H9 (cell line): Measurements from ENCODE around the gene ABTB1. TPM values are rescaled to one million over a fixed set of nuclear protein-coding genes. Genes with fewer than 3 reads are reported as not detected.

Experiments
- DNase-seq: peaks from one replicate; pipeline ENCODE4 v3.0.0-alpha.2; 2017
- H2AFZ ChIP-seq: one replicate; pipeline ENCODE4 v1.6.1; 2013; ENCODE audit warnings: mild to moderate bottlenecking, low read length, control low read depth, moderate library complexity
- H2AK5ac ChIP-seq: 2 replicates; pipeline ENCODE4 v1.6.1; 2013; ENCODE audit warnings: low read length, control low read depth, mixed read lengths; ENCODE audit not compliant: insufficient read length
- H2BK120ac ChIP-seq: one replicate; pipeline ENCODE4 v1.6.1; 2013; ENCODE audit warnings: low read depth, mild to moderate bottlenecking, low read length, control low read depth, inconsistent platforms; ENCODE audit not compliant: poor library complexity, severe bottlenecking
- H2BK12ac ChIP-seq: 2 replicates; pipeline ENCODE4 v1.6.1; 2013; ENCODE audit warnings: low read length, control low read depth, mixed read lengths, low read depth; ENCODE audit not compliant: insufficient read length
- H2BK15ac ChIP-seq: 2 replicates; pipeline ENCODE4 v1.6.1; 2013; ENCODE audit warnings: low read depth, low read length, control low read depth
- H2BK20ac ChIP-seq: one replicate; pipeline ENCODE4 v1.6.1; 2013; ENCODE audit warnings: low read depth, mild to moderate bottlenecking, low read length, control low read depth, inconsistent platforms; ENCODE audit not compliant: poor library complexity, severe bottlenecking
- H2BK5ac ChIP-seq: 2 replicates; pipeline ENCODE4 v1.6.1; 2013; ENCODE audit warnings: low read length, control low read depth, mixed read lengths; ENCODE audit not compliant: insufficient read length
- H3K14ac ChIP-seq: 2 replicates; pipeline ENCODE4 v1.6.1; 2013; ENCODE audit warnings: low read length, control low read depth; ENCODE audit not compliant: insufficient read depth
- H3K18ac ChIP-seq: 2 replicates; pipeline ENCODE4 v1.6.1; 2013; ENCODE audit warnings: low read depth, mild to moderate bottlenecking, mixed read lengths, low read length, control low read depth; ENCODE audit not compliant: insufficient read length
- H3K23ac ChIP-seq: 2 replicates; pipeline ENCODE4 v1.6.1; 2013; ENCODE audit warnings: low read length, control low read depth, mixed read lengths, low read depth; ENCODE audit not compliant: insufficient read length
- H3K23me2 ChIP-seq: 2 replicates; pipeline ENCODE4 v1.6.1; 2013; ENCODE audit warnings: low read depth, mild to moderate bottlenecking, mixed read lengths, low read length, control low read depth; ENCODE audit not compliant: insufficient read length, poor library complexity, severe bottlenecking
- H3K27ac ChIP-seq: 2 replicates; pipeline ENCODE4 v1.5.1; 2013; ENCODE audit warnings: low read length, control low read depth, mixed read lengths, low read depth; ENCODE audit not compliant: insufficient read length
- H3K27me3 ChIP-seq: 2 replicates; pipeline ENCODE4 v1.6.1; 2013; ENCODE audit warnings: low read length, control low read depth, inconsistent platforms; ENCODE audit not compliant: insufficient read depth
- H3K4ac ChIP-seq: 2 replicates; pipeline ENCODE4 v1.6.1; 2013; ENCODE audit warnings: low read depth, mild to moderate bottlenecking, control low read depth, inconsistent platforms, low read length, moderate library complexity
- H3K4me1 ChIP-seq: 2 replicates; pipeline ENCODE4 v1.6.1; 2013; ENCODE audit warnings: low read length, control low read depth, inconsistent platforms; ENCODE audit not compliant: insufficient read depth
- H3K4me2 ChIP-seq: 2 replicates; pipeline ENCODE4 v1.6.1; 2013; ENCODE audit warnings: low read length, control low read depth, mixed read lengths; ENCODE audit not compliant: insufficient read length, insufficient read depth
- H3K56ac ChIP-seq: 2 replicates; pipeline ENCODE4 v1.6.1; 2013; ENCODE audit warnings: low read depth, mild to moderate bottlenecking, mixed read lengths, low read length, control low read depth; ENCODE audit not compliant: insufficient read length
- H3K79me1 ChIP-seq: 2 replicates; pipeline ENCODE4 v1.6.1; 2013; ENCODE audit warnings: low read depth, mild to moderate bottlenecking, moderate library complexity, low read length, control low read depth, inconsistent platforms; ENCODE audit not compliant: insufficient read depth, poor library complexity, severe bottlenecking
- H3K79me2 ChIP-seq: 2 replicates; pipeline ENCODE4 v1.6.1; 2013; ENCODE audit warnings: low read length, control low read depth, inconsistent platforms; ENCODE audit not compliant: insufficient read depth
- H3K9ac ChIP-seq: 2 replicates; pipeline ENCODE4 v1.6.1; 2013; ENCODE audit warnings: low read length, control low read depth, mixed read lengths; ENCODE audit not compliant: insufficient read length; ENCODE audit errors: extremely low read depth
- H3K9me3 ChIP-seq: one replicate; pipeline ENCODE4 v1.6.1; 2013; ENCODE audit warnings: low read depth, low read length, inconsistent platforms; ENCODE audit not compliant: control insufficient read depth
- H3T11ph ChIP-seq: one replicate; pipeline ENCODE4 v1.6.1; 2013; ENCODE audit warnings: mild to moderate bottlenecking, low read length, control low read depth, inconsistent platforms
- H4K20me1 ChIP-seq: one replicate; pipeline ENCODE4 v1.6.1; 2013; ENCODE audit not compliant: control insufficient read depth, insufficient read length, insufficient read depth
- H4K5ac ChIP-seq: 2 replicates; pipeline ENCODE4 v1.6.1; 2013; ENCODE audit warnings: low read depth, mild to moderate bottlenecking, mixed read lengths, low read length, control low read depth; ENCODE audit not compliant: insufficient read length
- H4K8ac ChIP-seq: replicated peaks from 2 replicates; pipeline ENCODE4 v1.6.1; 2013; ENCODE audit warnings: low read length, control low read depth, mixed read lengths, low read depth; ENCODE audit not compliant: insufficient read length
- H4K91ac ChIP-seq: 2 replicates; pipeline ENCODE4 v1.6.1; 2013; ENCODE audit warnings: low read depth, mild to moderate bottlenecking, moderate library complexity, mixed read lengths, low read length, control low read depth; ENCODE audit not compliant: insufficient read length
- H3K27ac Mint-ChIP-seq, 3 experiments: 2 replicates in 2 of 3; 3 replicates in 1 of 3; pipeline ENCODE4 v1.8.0; 2020 to 2021; ENCODE audit warnings: mixed read lengths in 3 of 3, mild to moderate bottlenecking in 1 of 3, moderate library complexity in 1 of 3
- H3K27me3 Mint-ChIP-seq: 2 replicates; pipeline ENCODE4 v1.8.0; 2021; ENCODE audit warnings: low read depth, mild to moderate bottlenecking, moderate library complexity, mixed read lengths
- H3K36me3 Mint-ChIP-seq, 3 experiments: 2 replicates in 2 of 3; 3 replicates in 1 of 3; pipeline ENCODE4 v1.8.0; 2020 to 2021; ENCODE audit warnings: low read depth in 3 of 3, mixed read lengths in 3 of 3; ENCODE audit not compliant: insufficient read depth in 1 of 3
- H3K4me1 Mint-ChIP-seq, 2 experiments: 2 replicates each; pipeline ENCODE4 v1.8.0; 2020; ENCODE audit warnings: mixed read lengths in 2 of 2
- H3K4me3 Mint-ChIP-seq, 2 experiments: 2 replicates in 1 of 2; 3 replicates in 1 of 2; pipeline ENCODE4 v1.8.0; 2020 to 2021; ENCODE audit warnings: mild to moderate bottlenecking in 2 of 2, mixed read lengths in 2 of 2, moderate library complexity in 1 of 2
- H3K9me3 Mint-ChIP-seq, 2 experiments: 2 replicates in 1 of 2; 3 replicates in 1 of 2; pipeline ENCODE4 v1.8.0; 2020; ENCODE audit warnings: mild to moderate bottlenecking in 2 of 2, mixed read lengths in 2 of 2, moderate library complexity in 1 of 2
- CTCF ChIP-seq: fragments of 200-600 bp; sonication (generic); conservative IDR thresholded peaks from 3 replicates; pipeline ENCODE4 v1.8.0; 2021; ENCODE audit warnings: antibody characterized with exemption, mild to moderate bottlenecking
- WGBS: extraction: QIAGEN DNeasy Blood & Tissue Kit; methylation state at CpG from one replicate; pipeline ENCODE4 v1.1.7; 2013; ENCODE audit warnings: missing lambda C conversion rate, low lambda C conversion rate, mixed read lengths; ENCODE audit not compliant: insufficient read length; ENCODE audit errors: extremely low coverage; 5-methylcytosine and 5-hydroxymethylcytosine counted together
- total RNA-seq: library from RNA; stranded (reverse); gene quantifications from 2 replicates; pipeline ENCODE4 v1.2.1, GENCODE V29; 2021

Gene ABTB1
- total RNA-seq, 1 experiment from 2014 or later, result 6.2 TPM

- H2AFZ ChIP-seq, result no peak overlapping the region
- Mint-ChIP-seq H3K36me3 (no peaks in the 10 kb centered on the region), H3K9me3 (no peaks in the 10 kb centered on the region), H3K27me3 (no peaks in the 10 kb centered on the region), H3K4me1 (peaks cover 16 to 22% of the 10 kb centered on the region in 2 experiments), H3K27ac (no peak overlapping the region), H3K4me3 (no peak overlapping the region)
- no peak overlapping the region for H2BK15ac ChIP-seq
- no peaks in the 10 kb centered on the region for H3K23me2 ChIP-seq
- H3K27me3 ChIP-seq, result no peaks in the 10 kb centered on the region
- H2BK5ac ChIP-seq, result no peak overlapping the region
- no peak overlapping the region for H3K4me2 ChIP-seq
- no peak for TF ChIP-seq CTCF
- H3K18ac ChIP-seq, result no peak overlapping the region
- no peak overlapping the region for H3K56ac ChIP-seq
- no peak overlapping the region for H4K91ac ChIP-seq
- no peak overlapping the region for H3K14ac ChIP-seq
- H3K9me3 ChIP-seq, result no peaks in the 10 kb centered on the region
- no peak overlapping the region for H3K27ac ChIP-seq
- WGBS, result no CpG with 5 or more reads among the region's 8 CpGs
- H4K20me1 ChIP-seq, result no peaks in the 10 kb centered on the region
- no peak overlapping the region for H3K4ac ChIP-seq
- no peak overlapping the region for H3T11ph ChIP-seq
- no peak overlapping the region for H4K5ac ChIP-seq
- H3K79me2 ChIP-seq, result no peaks in the 10 kb centered on the region
- no peak overlapping the region for H3K23ac ChIP-seq
- H2AK5ac ChIP-seq, result no peak overlapping the region
- H2BK20ac ChIP-seq, result no peak overlapping the region
- no peak for DNase-seq
- no peak overlapping the region for H2BK12ac ChIP-seq
- no peaks in the 10 kb centered on the region for H3K79me1 ChIP-seq
- H2BK120ac ChIP-seq, result no peak overlapping the region
- H4K8ac ChIP-seq, result no peak overlapping the region
- no peaks in the 10 kb centered on the region; the same call in 1 of the 2 replicates for H3K4me1 ChIP-seq
- H3K9ac ChIP-seq, result no peak overlapping the region
These were observed 18.7 kb downstream of the ABTB1 start for GRCh38 chr3:127691489-127691888.
